Measurements from ENCODE around the gene PVRIG. TPM values are rescaled to one million over a fixed set of nuclear protein-coding genes. Genes with fewer than 3 reads are reported as not detected.

Gene PVRIG
- total and polyA plus RNA-seq, 9 of the 15 experiments (the other 6 are each of a cell fraction or from before 2014, with no cell fraction given): 0.16 to 0.64 TPM; not detected in 7

GRCh38 chr7:100177045-100178001 lies 42.4 kb upstream of the PVRIG start, which contains the start of the genes GPC2 and STAG3 (continued):
- TF ChIP-seq CEBPZ (IDR thresholded peaks at IDR 0.05; ENCODE audit: borderline replicate concordance, low read depth, low read length) (peak; percentile 11; the same call in 1 of the 2 replicates), ETV6 (IDR thresholded peaks at IDR 0.05; ENCODE audit: borderline replicate concordance in 1 of 2, low read depth in 2 of 2, low read length in 1 of 2) (no peak), ETV6 (CRISPR knock-in tag; IDR thresholded peaks at IDR 0.05; ENCODE audit: borderline replicate concordance) (peak; percentile 73; the same call in 1 of the 2 replicates), RBM25 (IDR thresholded peaks at IDR 0.05; ENCODE audit: low read depth, low read length, severe bottlenecking) (peak; percentile 57), KLF10 (CRISPR knock-in tag; IDR thresholded peaks at IDR 0.05) (no peak), CBX2 (IDR thresholded peaks at IDR 0.05; ENCODE audit: insufficient read depth, low read length, poor library complexity, severe bottlenecking) (no peak), PCBP1 (IDR thresholded peaks at IDR 0.05; ENCODE audit: low read depth, low read length, poor library complexity, severe bottlenecking) (peak; percentile 53), ATF3 (IDR thresholded peaks at IDR 0.05) (peak; percentile 35; the same call in 1 of the 2 replicates), ATF3 (CRISPR knock-in tag; conservative IDR thresholded peaks at IDR 0.05) (no peak), ATF6 (CRISPR knock-in tag; IDR thresholded peaks at IDR 0.05) (peak; percentile 92), RNF2 (IDR thresholded peaks at IDR 0.05) (peak; percentile 55; the same call in 1 of the 2 replicates), RAD51 (IDR thresholded peaks at IDR 0.05; ENCODE audit: borderline replicate concordance, low read depth) (peak; percentile 49; the same call in 1 of the 2 replicates)

Data from K562 (cell line).